Body of pancreas (tissue), 4 donors: ENCODE data around the gene SH3RF2.

ENCODE experiments used
- POLR2A ChIP-seq, 3 donors: fragments of 450-650 bp; IDR thresholded peaks; one replicate each; pipeline ENCODE4 v1.6.1; 2016; ENCODE audit warnings: antibody characterized with exemption in 3 of 3, mild to moderate bottlenecking in 2 of 3
- TF ChIP-seq, protein P1 (sequence below), 7 experiments: fragments of 450-650 bp in 4 of 7; fragments of 200-600 bp in 3 of 7; sonication (generic) in 3 of 7; IDR thresholded peaks; one replicate each; pipeline ENCODE4 v1.5.1; 2016 to 2019; ENCODE audit warnings: antibody characterized with exemption in 7 of 7

GRCh38 chr5:146059460-146060220, 123.3 kb downstream of the SH3RF2 start:
- TF ChIP-seq, protein P1, sequence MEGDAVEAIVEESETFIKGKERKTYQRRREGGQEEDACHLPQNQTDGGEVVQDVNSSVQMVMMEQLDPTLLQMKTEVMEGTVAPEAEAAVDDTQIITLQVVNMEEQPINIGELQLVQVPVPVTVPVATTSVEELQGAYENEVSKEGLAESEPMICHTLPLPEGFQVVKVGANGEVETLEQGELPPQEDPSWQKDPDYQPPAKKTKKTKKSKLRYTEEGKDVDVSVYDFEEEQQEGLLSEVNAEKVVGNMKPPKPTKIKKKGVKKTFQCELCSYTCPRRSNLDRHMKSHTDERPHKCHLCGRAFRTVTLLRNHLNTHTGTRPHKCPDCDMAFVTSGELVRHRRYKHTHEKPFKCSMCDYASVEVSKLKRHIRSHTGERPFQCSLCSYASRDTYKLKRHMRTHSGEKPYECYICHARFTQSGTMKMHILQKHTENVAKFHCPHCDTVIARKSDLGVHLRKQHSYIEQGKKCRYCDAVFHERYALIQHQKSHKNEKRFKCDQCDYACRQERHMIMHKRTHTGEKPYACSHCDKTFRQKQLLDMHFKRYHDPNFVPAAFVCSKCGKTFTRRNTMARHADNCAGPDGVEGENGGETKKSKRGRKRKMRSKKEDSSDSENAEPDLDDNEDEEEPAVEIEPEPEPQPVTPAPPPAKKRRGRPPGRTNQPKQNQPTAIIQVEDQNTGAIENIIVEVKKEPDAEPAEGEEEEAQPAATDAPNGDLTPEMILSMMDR (IDR thresholded peaks at IDR 0.05) = no peak
- TF ChIP-seq POLR2A (IDR thresholded peaks at IDR 0.05) = no peak
